Panc1 (cell line): Measurements from ENCODE around the gene CDIP1. TPM values are rescaled to one million over a fixed set of nuclear protein-coding genes. Genes with fewer than 3 reads are reported as not detected.

ENCODE experiments used
- ATAC-seq: fragments of 200-7000 bp; cut with Tn5 transposase; 2 replicates; pipeline ENCODE4 v1.9.1; 2020; ENCODE audit warnings: mild to moderate bottlenecking, moderate library complexity
- BruUV-seq: library from RNA; stranded (reverse); fragments of 400-500 nt; replicated peaks from 2 replicates; lab custom pipeline; 2021; lab: Mats Ljungman, UMichigan
- CTCF ChIA-PET: fragments of 300-600 bp; sonication (Branson Sonifier 250); formaldehyde crosslinking; loops from one replicate; lab custom pipeline; 2022; ENCODE audit warnings: antibody characterized with exemption; lab: Charles Lee
- POLR2A ChIA-PET: fragments of 300-600 bp; sonication (Branson Sonifier 250); formaldehyde crosslinking; loops from one replicate; lab custom pipeline; 2022; ENCODE audit warnings: antibody characterized with exemption; lab: Charles Lee
- DNase-seq: peaks from one replicate; pipeline ENCODE4 v3.0.0-alpha.2; 2010; ENCODE audit warnings: low read depth, low spot score
- H3K27ac ChIP-seq: 2 replicates; pipeline ENCODE4 v1.5.1; 2011; ENCODE audit warnings: mild to moderate bottlenecking, low read length, inconsistent platforms
- H3K27me3 ChIP-seq: fragments of 200-500 bp; sonication (Bioruptor generic); 2 replicates; pipeline ENCODE4 v1.6.0; 2014; ENCODE audit warnings: low read length, inconsistent platforms; ENCODE audit not compliant: control insufficient read depth, insufficient read depth
- H3K36me3 ChIP-seq: fragments of 200-500 bp; sonication (Bioruptor generic); 2 replicates; pipeline ENCODE4 v1.5.1; 2014; ENCODE audit warnings: inconsistent platforms, mild to moderate bottlenecking, low read length, moderate library complexity; ENCODE audit not compliant: control insufficient read depth, insufficient read depth
- H3K4me1 ChIP-seq: 2 replicates; pipeline ENCODE4 v1.5.1; 2011; ENCODE audit warnings: inconsistent platforms, mild to moderate bottlenecking, low read length, moderate library complexity; ENCODE audit not compliant: control insufficient read depth, insufficient read depth
- H3K4me3 ChIP-seq, 2 experiments: 2 replicates each; pipeline ENCODE4 v1.5.1; 2011 to 2012; ENCODE audit warnings: low read depth in 2 of 2, low read length in 2 of 2, mild to moderate bottlenecking in 2 of 2, inconsistent platforms in 1 of 2, moderate library complexity in 1 of 2
- H3K9me3 ChIP-seq: fragments of 200-500 bp; sonication (Bioruptor generic); 2 replicates; pipeline ENCODE4 v1.5.1; 2014; ENCODE audit warnings: low read depth, mild to moderate bottlenecking, inconsistent platforms, low read length, moderate library complexity; ENCODE audit not compliant: control insufficient read depth, insufficient read depth
- CTCF ChIP-seq: fragments of 450-650 bp; IDR thresholded peaks from 2 replicates; pipeline ENCODE4 v1.5.1; 2017; ENCODE audit warnings: mild to moderate bottlenecking
- POLR2AphosphoS5 ChIP-seq: IDR thresholded peaks from 2 replicates; pipeline ENCODE4 v1.6.1; 2012; ENCODE audit warnings: mild to moderate bottlenecking, low read depth, low read length, moderate library complexity
- REST ChIP-seq, 2 experiments: IDR thresholded peaks; 2 replicates each; pipeline ENCODE4 v1.6.1; 2011 to 2012; ENCODE audit warnings: low read depth in 2 of 2, control low read depth in 1 of 2, low read length in 1 of 2, mild to moderate bottlenecking in 1 of 2, moderate library complexity in 1 of 2; ENCODE audit not compliant: insufficient read depth in 1 of 2
- SIN3A ChIP-seq: IDR thresholded peaks from 2 replicates; pipeline ENCODE4 v1.6.1; 2012; ENCODE audit warnings: low read depth, mild to moderate bottlenecking, low read length, moderate library complexity, borderline replicate concordance; ENCODE audit not compliant: insufficient read depth
- TCF7L2 ChIP-seq: IDR thresholded peaks from 2 replicates; pipeline ENCODE4 v1.6.1; 2011; ENCODE audit warnings: mild to moderate bottlenecking, low read depth, low read length, inconsistent platforms
- in situ Hi-C: cut with HindIII; loops from 2 replicates; pipeline ENCODE4 v1.10.0; 2016; ENCODE audit warnings: low sequenced_read_pairs, low pct_unique_long_range_greater_than_20kb
- intact Hi-C: fragments of 100-400 bp; cut with micrococcal nuclease; formaldehyde crosslinking; loops from one replicate; pipeline ENCODE4 v1.10.0; 2022; ENCODE audit not compliant: unreplicated experiment
- total RNA-seq: library from RNA; stranded (reverse); gene quantifications from one replicate; pipeline ENCODE4 v1.2.1, GENCODE V29; 2021; ENCODE audit not compliant: unreplicated experiment

The CDIP1 gene
- total RNA-seq, 1 experiment from 2014 or later: 26.8 TPM

- DNase-seq: no peak
- intact Hi-C loops: no loop called here
- POLR2A ChIA-PET: interaction anchor here (0.6 kb wide), 2 partner anchors 19 to 385 kb away, joined by 3 to 4 read pairs; no protein-coding TSS in a partner anchor
- no peaks in the 10 kb centered on the region for H3K4me1 ChIP-seq
- no peak overlapping the region for H3K27ac ChIP-seq
- H3K27me3 ChIP-seq: no peaks in the 10 kb centered on the region
- BruUV-seq: no TSS peak
- CTCF ChIA-PET: no interaction called here
- TF ChIP-seq TCF7L2 (no peak), REST (IDR thresholded peaks at IDR 0.05; ENCODE audit: insufficient read depth in 1 of 2, low read depth in 2 of 2, low read length in 1 of 2) (no peak), POLR2AphosphoS5 (no peak), SIN3A (no peak), CTCF (no peak)
- H3K9me3 ChIP-seq: no peaks in the 10 kb centered on the region
- no peaks in the 10 kb centered on the region for H3K36me3 ChIP-seq
- in situ Hi-C loops: no loop called here
- no peak for ATAC-seq
- no peak overlapping the region for H3K4me3 ChIP-seq
These were observed 50.0 kb downstream of the CDIP1 start for GRCh38 chr16:4488499-4488967.

- POLR2A ChIA-PET: interaction anchor here (0.6 to 0.7 kb wide), 4 partner anchors 10 to 384 kb away, joined by 3 to 8 read pairs (median 4); no protein-coding TSS in a partner anchor
These were observed 50.5 kb downstream of the CDIP1 start for GRCh38 chr16:4487955-4488498.

More at GRCh38 chr16:4487955-4488498, 50.5 kb downstream of the CDIP1 start:
- H3K4me3 ChIP-seq: no peak overlapping the region
- ATAC-seq (no peak), DNase-seq (no peak)
- no peak overlapping the region for H3K27ac ChIP-seq
- H3K27me3 ChIP-seq: no peaks in the 10 kb centered on the region
- TF ChIP-seq CTCF (no peak), POLR2AphosphoS5 (no peak), SIN3A (no peak), TCF7L2 (no peak), REST (IDR thresholded peaks at IDR 0.05; ENCODE audit: insufficient read depth in 1 of 2, low read depth in 2 of 2, low read length in 1 of 2) (no peak)
- H3K4me1 ChIP-seq: no peaks in the 10 kb centered on the region
- intact Hi-C loops (no loop called here), in situ Hi-C loops (no loop called here)
- no peaks in the 10 kb centered on the region for H3K9me3 ChIP-seq
- CTCF ChIA-PET: interaction anchor here (0.7 kb wide), 1 partner anchor 23 kb away, joined by 10 read pairs; no protein-coding TSS in a partner anchor
- BruUV-seq: no TSS peak
- no peaks in the 10 kb centered on the region for H3K36me3 ChIP-seq
